Ectodermal cell (in vitro differentiated cells): ENCODE results near the gene ATP6V1C2.

Experiments
- H3K27ac ChIP-seq: 2 replicates; pipeline ENCODE4 v1.7.0; 2013; ENCODE audit warnings: mild to moderate bottlenecking, low read depth, low read length; ENCODE audit not compliant: insufficient read depth, poor library complexity, severe bottlenecking
- H3K27me3 ChIP-seq: 2 replicates; pipeline ENCODE4 v1.7.0; 2013; ENCODE audit warnings: mild to moderate bottlenecking, low read length; ENCODE audit not compliant: insufficient read depth, control insufficient read depth, poor library complexity, severe bottlenecking
- H3K36me3 ChIP-seq: one replicate; pipeline ENCODE4 v1.7.0; 2013; ENCODE audit warnings: low read length; ENCODE audit not compliant: control insufficient read depth, insufficient read depth
- H3K4me1 ChIP-seq: one replicate; pipeline ENCODE4 v1.7.0; 2013; ENCODE audit warnings: low read length; ENCODE audit not compliant: control insufficient read depth, insufficient read depth
- H3K4me3 ChIP-seq: 2 replicates; pipeline ENCODE4 v1.7.0; 2013; ENCODE audit warnings: low read depth, low read length, control low read depth; ENCODE audit not compliant: insufficient read depth
- H3K9me3 ChIP-seq: 2 replicates; pipeline ENCODE4 v1.7.0; 2013; ENCODE audit warnings: mild to moderate bottlenecking, low read length, moderate library complexity; ENCODE audit not compliant: control insufficient read depth
- WGBS, 2 experiments: methylation state at CpG; one replicate each; pipeline ENCODE4 v1.1.7; 2013; ENCODE audit warnings: missing lambda C conversion rate in 2 of 2; 5-methylcytosine and 5-hydroxymethylcytosine counted together

Gene ATP6V1C2

DNA sequence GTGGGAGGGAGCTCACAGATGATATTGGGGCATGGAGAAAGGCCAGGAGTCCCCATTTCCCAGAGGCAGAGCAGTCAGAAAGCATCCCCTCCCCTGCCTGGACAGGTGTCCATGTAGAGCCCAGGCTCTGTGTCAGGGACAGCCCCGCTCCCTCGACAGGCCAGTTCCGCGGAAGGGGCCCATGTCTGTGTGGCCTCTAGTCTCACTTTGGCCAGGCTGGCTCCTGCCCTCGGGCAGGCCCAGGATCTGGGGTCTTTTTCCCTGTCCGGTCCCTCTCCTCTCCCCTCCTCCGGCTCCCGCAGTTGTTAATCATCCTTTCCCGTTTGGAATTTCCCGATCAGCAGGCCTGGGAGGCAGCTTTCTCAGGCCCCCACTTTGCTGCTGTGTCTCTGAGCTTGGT, 111.6 kb downstream of the ATP6V1C2 start:
- 89 to 91% methylated on average over 10 of the region's 10 CpGs for WGBS, 2 experiments
- no peaks in the 10 kb centered on the region for H3K9me3 ChIP-seq
- H3K36me3 ChIP-seq, result no peaks in the 10 kb centered on the region
- peaks cover 22% of the 10 kb centered on the region for H3K27me3 ChIP-seq
- H3K27ac ChIP-seq, result no peak overlapping the region
- peaks cover 4% of the 10 kb centered on the region for H3K4me1 ChIP-seq
- no peak overlapping the region for H3K4me3 ChIP-seq

DNA sequence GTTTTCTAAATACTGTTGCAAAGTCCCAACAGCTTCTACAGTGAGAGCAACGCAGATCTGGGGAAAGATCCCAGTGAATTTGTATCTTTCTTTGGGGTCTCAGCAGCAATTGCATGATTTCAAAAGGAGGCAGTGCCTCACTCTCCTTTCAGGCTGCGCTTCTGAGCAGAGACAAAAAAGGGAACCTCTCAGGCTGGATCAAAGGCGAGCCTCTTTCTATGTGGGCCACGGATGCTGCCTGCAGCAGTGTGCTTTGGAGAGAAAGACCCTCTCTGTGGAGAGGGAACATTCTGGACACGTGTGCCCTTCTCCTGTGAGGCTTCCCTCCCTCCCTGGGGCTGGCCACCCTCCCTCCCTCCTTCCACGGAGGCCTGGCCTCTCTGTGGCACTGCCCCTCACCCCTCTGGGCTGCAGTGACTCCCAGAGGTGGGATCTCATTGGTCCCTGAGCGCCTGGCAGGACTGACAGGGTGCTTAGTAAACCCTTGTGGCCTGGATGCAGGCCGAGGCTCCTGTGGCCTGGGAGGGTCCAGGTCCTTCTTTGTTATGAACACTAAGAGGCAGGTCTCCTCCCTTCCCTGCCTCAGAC, 112.7 kb downstream of the ATP6V1C2 start:
- no peak overlapping the region for H3K4me3 ChIP-seq
- H3K27me3 ChIP-seq, result peaks cover 22% of the 10 kb centered on the region
- no peak overlapping the region for H3K27ac ChIP-seq

More for the DNA sequence above, 112.7 kb downstream of the ATP6V1C2 start:
- peaks cover 4% of the 10 kb centered on the region for H3K4me1 ChIP-seq
- H3K9me3 ChIP-seq, result no peaks in the 10 kb centered on the region
- no peaks in the 10 kb centered on the region for H3K36me3 ChIP-seq
- WGBS, 2 experiments, result 72 to 73% methylated on average over 8 of the region's 8 CpGs
